GM20000 (cell line): ENCODE data around the gene SFMBT2.

Experiments
- DNase-seq: peaks from one replicate; pipeline ENCODE4 v3.0.0; 2012; ENCODE audit warnings: low spot score
- TF ChIP-seq, protein P1 (sequence below): IDR thresholded peaks from 2 replicates; pipeline ENCODE4 v1.5.1; 2012; ENCODE audit warnings: mild to moderate bottlenecking, control low read depth; ENCODE audit errors: extremely low read depth, missing control alignments

Gene SFMBT2

DNA sequence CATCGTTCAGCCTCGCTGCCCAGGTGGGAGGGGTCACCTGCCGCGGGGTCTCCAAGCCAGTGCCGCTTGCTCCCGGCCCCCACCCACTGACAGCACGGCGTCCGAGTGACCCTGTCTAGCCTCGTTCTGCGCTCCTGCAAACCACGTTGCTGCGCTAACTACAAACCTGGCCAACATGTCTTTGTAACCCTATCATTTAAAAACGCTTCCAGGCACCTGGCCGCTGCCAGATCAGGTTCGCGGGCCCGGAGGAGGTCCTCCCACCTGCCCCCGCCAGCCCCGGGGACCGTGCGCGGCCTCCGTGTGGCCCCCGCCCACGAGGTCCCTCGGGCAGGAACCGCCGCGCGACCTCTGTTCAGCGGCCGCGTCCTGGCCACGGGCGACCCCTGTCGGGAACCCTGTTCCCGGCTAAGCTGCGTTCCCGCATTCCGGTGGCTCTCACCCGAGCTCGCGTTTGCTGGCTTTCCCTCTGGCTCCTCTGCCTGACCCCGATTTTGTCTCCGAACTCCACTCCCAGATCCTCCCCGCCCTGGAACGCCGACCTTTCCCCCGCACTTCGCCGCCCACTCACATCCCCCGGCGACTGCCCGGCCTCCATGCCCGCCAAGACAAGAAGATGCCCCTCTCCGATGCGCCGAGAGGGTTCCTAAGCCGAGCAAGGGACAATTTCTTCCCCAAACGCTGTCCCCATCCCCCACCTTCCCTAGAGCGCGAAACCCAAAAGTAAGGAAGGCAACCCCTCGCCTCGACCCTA, 2.4 kb downstream of the SFMBT2 start:
- DNase-seq, result peak; percentile 83

DNA sequence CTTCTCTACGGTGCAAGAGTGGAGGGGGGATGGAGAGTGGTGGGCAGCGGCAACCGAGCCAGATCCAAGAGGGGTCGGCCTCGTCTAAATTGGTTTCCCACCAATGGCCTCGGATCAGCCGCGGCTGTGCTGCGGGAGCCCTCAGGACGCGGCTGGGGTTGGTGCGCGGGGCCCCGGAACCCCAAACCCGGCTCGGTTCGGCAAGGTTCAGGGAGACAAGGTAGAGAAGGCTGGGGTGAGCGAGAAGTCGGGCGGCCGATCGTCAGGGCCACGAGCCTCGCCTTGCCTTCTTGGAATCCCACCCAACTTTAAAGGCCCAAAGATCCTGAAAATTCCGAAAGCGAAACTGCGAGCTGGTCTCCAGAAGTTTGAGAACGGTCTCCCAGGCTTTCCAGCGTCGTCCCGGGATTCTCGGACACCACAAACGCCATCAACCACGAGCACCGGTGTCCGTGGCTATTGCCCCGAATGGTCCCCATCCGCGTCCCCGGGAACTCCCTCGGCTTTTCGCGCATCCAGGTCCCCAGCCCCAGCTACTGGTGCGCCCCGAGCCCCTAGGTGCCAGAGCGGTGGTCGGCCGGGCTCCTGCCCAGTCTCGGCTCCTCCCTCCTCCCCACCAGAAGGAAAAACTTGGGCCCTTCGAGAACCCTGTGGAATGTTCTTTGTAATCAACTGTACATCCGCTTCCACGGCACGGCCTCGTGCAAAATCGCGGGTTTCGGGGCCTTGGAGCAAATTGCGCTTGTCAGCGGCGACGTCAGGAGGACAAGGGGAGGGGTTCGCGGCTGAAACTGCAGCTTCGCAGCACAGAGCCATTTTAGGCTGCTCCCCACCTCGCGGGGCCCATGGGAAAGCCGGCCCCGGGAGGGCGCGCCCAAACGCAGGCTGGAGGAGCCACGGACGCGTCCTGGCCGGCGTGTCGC, 3.2 kb downstream of the SFMBT2 start:
- TF ChIP-seq, protein P1, sequence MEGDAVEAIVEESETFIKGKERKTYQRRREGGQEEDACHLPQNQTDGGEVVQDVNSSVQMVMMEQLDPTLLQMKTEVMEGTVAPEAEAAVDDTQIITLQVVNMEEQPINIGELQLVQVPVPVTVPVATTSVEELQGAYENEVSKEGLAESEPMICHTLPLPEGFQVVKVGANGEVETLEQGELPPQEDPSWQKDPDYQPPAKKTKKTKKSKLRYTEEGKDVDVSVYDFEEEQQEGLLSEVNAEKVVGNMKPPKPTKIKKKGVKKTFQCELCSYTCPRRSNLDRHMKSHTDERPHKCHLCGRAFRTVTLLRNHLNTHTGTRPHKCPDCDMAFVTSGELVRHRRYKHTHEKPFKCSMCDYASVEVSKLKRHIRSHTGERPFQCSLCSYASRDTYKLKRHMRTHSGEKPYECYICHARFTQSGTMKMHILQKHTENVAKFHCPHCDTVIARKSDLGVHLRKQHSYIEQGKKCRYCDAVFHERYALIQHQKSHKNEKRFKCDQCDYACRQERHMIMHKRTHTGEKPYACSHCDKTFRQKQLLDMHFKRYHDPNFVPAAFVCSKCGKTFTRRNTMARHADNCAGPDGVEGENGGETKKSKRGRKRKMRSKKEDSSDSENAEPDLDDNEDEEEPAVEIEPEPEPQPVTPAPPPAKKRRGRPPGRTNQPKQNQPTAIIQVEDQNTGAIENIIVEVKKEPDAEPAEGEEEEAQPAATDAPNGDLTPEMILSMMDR, result no peak
- peak; percentile 66 for DNase-seq

More for the DNA sequence above, 2.4 kb downstream of the SFMBT2 start:
- TF ChIP-seq, protein P1, result peak; percentile 62

DNA sequence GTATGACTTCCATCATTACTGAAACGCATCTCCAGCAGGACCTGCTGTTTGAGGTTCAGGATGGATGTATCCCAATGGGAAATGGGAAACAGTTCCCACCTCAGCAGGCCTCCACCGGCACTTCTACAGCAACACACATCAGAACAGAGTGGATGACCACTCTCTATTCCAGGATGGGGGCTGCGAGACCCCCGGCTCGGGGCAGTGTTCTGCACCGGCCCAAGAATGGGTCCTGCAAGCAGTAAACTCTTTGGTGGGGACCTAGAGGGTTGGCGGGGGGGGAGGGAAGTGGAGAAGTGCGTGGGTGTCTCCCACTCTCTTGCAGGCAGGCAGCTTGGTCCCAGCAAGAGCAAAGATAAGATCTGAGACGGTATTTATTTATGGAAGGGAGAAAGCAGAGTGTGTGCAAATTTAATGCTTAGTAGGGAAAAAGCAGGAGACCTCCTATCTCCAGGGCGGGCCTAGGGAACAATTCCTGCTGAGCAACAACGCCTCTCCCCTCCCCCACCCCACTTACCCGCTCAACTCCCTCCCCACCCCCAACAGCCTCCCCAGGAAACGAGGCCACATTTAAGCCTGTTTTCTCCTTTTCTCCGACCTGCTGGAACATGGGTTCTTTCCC, 4.0 kb downstream of the SFMBT2 start:
- TF ChIP-seq, protein P1, result no peak
- no peak for DNase-seq

DNA sequence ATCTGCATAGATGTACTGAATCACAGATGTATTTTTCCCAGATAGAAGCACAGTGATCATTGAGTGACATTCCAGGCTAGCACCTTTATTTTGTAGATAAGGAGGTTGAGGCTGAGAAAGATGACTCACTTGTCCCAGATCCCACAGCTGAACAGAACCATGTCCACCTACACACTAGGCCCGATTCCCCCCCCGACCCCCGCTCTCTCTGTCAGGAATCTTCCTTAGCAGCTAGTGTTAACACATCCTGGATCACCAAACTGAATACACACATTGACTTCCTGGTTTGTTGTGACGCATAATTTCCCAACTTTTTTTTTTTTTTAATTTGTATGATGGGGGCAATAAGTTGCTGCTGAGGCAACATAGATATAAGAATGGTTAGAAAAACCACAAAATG, 5.2 kb downstream of the SFMBT2 start:
- DNase-seq, result no peak
- TF ChIP-seq, protein P1, result no peak

DNA sequence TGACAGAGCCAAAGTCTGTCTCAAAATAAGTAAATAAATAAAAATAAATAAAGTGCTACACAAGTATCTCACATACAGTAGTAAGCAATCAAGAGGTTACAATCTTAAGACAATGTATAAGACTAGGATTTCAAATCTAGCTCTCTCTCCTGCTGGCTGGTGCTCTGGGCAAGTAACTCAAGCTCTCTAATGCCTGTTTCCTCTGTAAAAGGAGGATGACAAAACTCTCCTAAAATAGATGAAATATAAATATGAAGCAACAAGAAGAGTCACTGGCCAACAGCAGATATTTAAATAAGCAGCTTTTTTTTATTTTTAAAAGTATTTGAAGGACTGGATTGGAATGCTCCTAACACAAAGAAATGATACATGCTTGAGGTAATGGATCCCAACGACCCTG, 7.2 kb downstream of the SFMBT2 start:
- TF ChIP-seq, protein P1, result no peak
- DNase-seq, result no peak

DNA sequence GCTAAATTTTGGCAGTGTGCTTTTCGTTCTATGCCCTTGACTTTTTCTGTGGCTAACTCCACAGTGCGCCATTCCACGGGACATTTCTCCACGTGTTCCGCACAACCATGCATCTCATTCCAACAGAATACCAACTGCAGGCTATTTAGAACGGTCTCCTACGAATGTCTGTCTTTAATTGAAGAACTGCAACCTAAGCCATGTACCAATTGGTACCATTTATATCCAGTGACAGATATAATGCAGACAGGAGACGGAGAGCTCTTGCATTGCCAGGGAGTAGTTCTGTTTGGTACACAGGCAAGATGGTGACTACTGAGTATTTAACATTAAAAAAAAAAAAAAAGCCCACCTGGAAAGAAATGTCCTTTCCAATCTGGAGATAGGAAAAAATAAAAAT, 9.1 kb downstream of the SFMBT2 start:
- no peak for DNase-seq
- TF ChIP-seq, protein P1, result no peak
